Activated naive CD8-positive, alpha-beta T cell treated with anti-CD3 and anti-CD28 coated beads, Interleukin-2, amount 10 ng/mL, durations not matched to agents 7 days and 5 days (primary cell): ENCODE results near the gene FOXN3. TPM values are rescaled to one million over a fixed set of nuclear protein-coding genes. Genes with fewer than 3 reads are reported as not detected.
"Not testable (repeated sequence)": the region's sequence is repeated elsewhere in the genome, so short reads cannot be mapped to it uniquely, and the experiment has no call there.

Experiments
- ATAC-seq: fragments of 150-1000 bp; cut with Tn5 transposase; one replicate; pipeline ENCODE4 v1.10.0; 2021; ENCODE audit warnings: low read depth, moderate library complexity
- POLR2A ChIA-PET: fragments of 350-600 bp; sonication (Branson Sonifier 250); formaldehyde crosslinking; loops from one replicate; lab custom pipeline; 2021; ENCODE audit warnings: antibody characterized with exemption; lab: Charles Lee
- DNase-seq: peaks from one replicate; pipeline ENCODE4 v3.0.0; 2021
- H3K27ac Mint-ChIP-seq: one replicate; pipeline ENCODE4 v1.8.0; 2022; ENCODE audit warnings: mild to moderate bottlenecking, mixed read lengths
- H3K27me3 Mint-ChIP-seq: one replicate; pipeline ENCODE4 v1.8.0; 2022; ENCODE audit warnings: mild to moderate bottlenecking, moderate library complexity, mixed read lengths
- H3K36me3 Mint-ChIP-seq: one replicate; pipeline ENCODE4 v1.8.0; 2021; ENCODE audit warnings: mild to moderate bottlenecking, mixed read lengths
- H3K4me1 Mint-ChIP-seq: one replicate; pipeline ENCODE4 v1.8.0; 2021; ENCODE audit warnings: mixed read lengths
- H3K4me3 Mint-ChIP-seq: one replicate; pipeline ENCODE4 v1.8.0; 2022; ENCODE audit warnings: mild to moderate bottlenecking, moderate library complexity, mixed read lengths
- H3K9me3 Mint-ChIP-seq: one replicate; pipeline ENCODE4 v1.8.0; 2021; ENCODE audit warnings: mixed read lengths
- total RNA-seq, 2 experiments: library from RNA; stranded (reverse); gene quantifications; one replicate each; pipeline ENCODE4 v1.2.3, GENCODE V29; 2021

Gene FOXN3
- total RNA-seq, 2 experiments from 2014 or later: 101 to 102 TPM

- Mint-ChIP-seq H3K4me3 (no peak overlapping the region), H3K4me1 (peaks cover 22% of the 10 kb centered on the region), H3K27ac (no peak overlapping the region), H3K9me3 (no peaks in the 10 kb centered on the region), H3K36me3 (peaks cover 29% of the 10 kb centered on the region), H3K27me3 (no peaks in the 10 kb centered on the region)
- POLR2A ChIA-PET: no interaction called here
- no peak for ATAC-seq
- no peak for DNase-seq
Observed at GRCh38 chr14:89298056-89298834, 118.8 kb downstream of the FOXN3 start.

GRCh38 chr14:89296281-89296745, 120.7 kb downstream of the FOXN3 start:
- ATAC-seq (no peak), DNase-seq (no peak)
- no peaks in the 10 kb centered on the region for H3K9me3 Mint-ChIP-seq
- H3K36me3 Mint-ChIP-seq: peaks cover 25% of the 10 kb centered on the region
- no peak overlapping the region for H3K27ac Mint-ChIP-seq
- POLR2A ChIA-PET: no interaction called here
- H3K4me3 Mint-ChIP-seq: no peak overlapping the region
- no peaks in the 10 kb centered on the region for H3K27me3 Mint-ChIP-seq
- H3K4me1 Mint-ChIP-seq: peaks cover 20% of the 10 kb centered on the region

GRCh38 chr14:89294872-89295271, 122.2 kb downstream of the FOXN3 start:
- no peak overlapping the region for H3K27ac Mint-ChIP-seq

GRCh38 chr14:89294469-89294868, 122.6 kb downstream of the FOXN3 start:
- H3K4me3 Mint-ChIP-seq, H3K27me3 Mint-ChIP-seq, ATAC-seq, H3K27ac Mint-ChIP-seq, H3K9me3 Mint-ChIP-seq, DNase-seq, POLR2A ChIA-PET: not testable (repeated sequence)
- Mint-ChIP-seq H3K36me3 (peaks cover 21% of the 10 kb centered on the region), H3K4me1 (peaks cover 23% of the 10 kb centered on the region)

More at GRCh38 chr14:89294872-89295271, 122.2 kb downstream of the FOXN3 start:
- peaks cover 25% of the 10 kb centered on the region for H3K36me3 Mint-ChIP-seq
- POLR2A ChIA-PET: no interaction called here
- no peaks in the 10 kb centered on the region for H3K27me3 Mint-ChIP-seq
- no peak for DNase-seq
- ATAC-seq: no peak
- peaks cover 23% of the 10 kb centered on the region for H3K4me1 Mint-ChIP-seq
- H3K9me3 Mint-ChIP-seq: no peaks in the 10 kb centered on the region
- H3K4me3 Mint-ChIP-seq: no peak overlapping the region

- Mint-ChIP-seq H3K27ac (no peak overlapping the region), H3K4me3 (no peak overlapping the region), H3K4me1 (peaks cover 23% of the 10 kb centered on the region)
Observed at GRCh38 chr14:89294060-89294459, 123.0 kb downstream of the FOXN3 start.

GRCh38 chr14:89293314-89293916, 123.6 kb downstream of the FOXN3 start:
- Mint-ChIP-seq H3K4me3 (no peak overlapping the region), H3K27ac (no peak overlapping the region), H3K9me3 (no peaks in the 10 kb centered on the region), H3K4me1 (peaks cover 20% of the 10 kb centered on the region), H3K36me3 (peaks cover 15% of the 10 kb centered on the region), H3K27me3 (no peaks in the 10 kb centered on the region)
- POLR2A ChIA-PET: no interaction called here
- DNase-seq (no peak), ATAC-seq (no peak)

More at GRCh38 chr14:89294060-89294459, 123.0 kb downstream of the FOXN3 start:
- DNase-seq (no peak), ATAC-seq (no peak)
- H3K9me3 Mint-ChIP-seq: no peaks in the 10 kb centered on the region
- H3K27me3 Mint-ChIP-seq: no peaks in the 10 kb centered on the region
- POLR2A ChIA-PET: no interaction called here
- H3K36me3 Mint-ChIP-seq: peaks cover 17% of the 10 kb centered on the region

GRCh38 chr14:89292579-89293313, 124.3 kb downstream of the FOXN3 start:
- Mint-ChIP-seq H3K4me3 (no peak overlapping the region), H3K27me3 (no peaks in the 10 kb centered on the region), H3K36me3 (peaks cover 15% of the 10 kb centered on the region), H3K9me3 (no peaks in the 10 kb centered on the region), H3K27ac (no peak overlapping the region), H3K4me1 (peaks cover 23% of the 10 kb centered on the region)
- no peak for ATAC-seq
- DNase-seq: no peak
- POLR2A ChIA-PET: no interaction called here

- no peaks in the 10 kb centered on the region for H3K27me3 Mint-ChIP-seq
- H3K4me3 Mint-ChIP-seq: no peak overlapping the region
- POLR2A ChIA-PET: no interaction called here
- H3K4me1 Mint-ChIP-seq: peaks cover 31% of the 10 kb centered on the region
- H3K36me3 Mint-ChIP-seq: peaks cover 17% of the 10 kb centered on the region
- H3K9me3 Mint-ChIP-seq: no peaks in the 10 kb centered on the region
- no peak for ATAC-seq
- H3K27ac Mint-ChIP-seq: no peak overlapping the region
- no peak for DNase-seq
Observed at GRCh38 chr14:89291351-89291940, 125.6 kb downstream of the FOXN3 start.

- no peak overlapping the region for H3K4me3 Mint-ChIP-seq
- peaks cover 31% of the 10 kb centered on the region for H3K4me1 Mint-ChIP-seq
- POLR2A ChIA-PET: no interaction called here
- no peak for DNase-seq
- no peak for ATAC-seq
- no peaks in the 10 kb centered on the region for H3K9me3 Mint-ChIP-seq
- no peak overlapping the region for H3K27ac Mint-ChIP-seq
- peaks cover 17% of the 10 kb centered on the region for H3K36me3 Mint-ChIP-seq
- H3K27me3 Mint-ChIP-seq: no peaks in the 10 kb centered on the region
Observed at GRCh38 chr14:89290813-89291212, 126.2 kb downstream of the FOXN3 start.

- Mint-ChIP-seq H3K4me1 (peaks cover 29% of the 10 kb centered on the region), H3K27ac (no peak overlapping the region), H3K4me3 (no peak overlapping the region)
Observed at GRCh38 chr14:89289477-89289876, 127.6 kb downstream of the FOXN3 start.

GRCh38 chr14:89288114-89288513, 128.9 kb downstream of the FOXN3 start:
- Mint-ChIP-seq H3K36me3 (peaks cover 14% of the 10 kb centered on the region), H3K9me3 (no peaks in the 10 kb centered on the region), H3K27me3 (no peaks in the 10 kb centered on the region), H3K27ac (no peak overlapping the region), H3K4me3 (no peak overlapping the region), H3K4me1 (peaks cover 35% of the 10 kb centered on the region)
- ATAC-seq (no peak), DNase-seq (no peak)
- POLR2A ChIA-PET: no interaction called here

More at GRCh38 chr14:89289477-89289876, 127.6 kb downstream of the FOXN3 start:
- DNase-seq: no peak
- Mint-ChIP-seq H3K9me3 (no peaks in the 10 kb centered on the region), H3K36me3 (peaks cover 14% of the 10 kb centered on the region), H3K27me3 (no peaks in the 10 kb centered on the region)
- no peak for ATAC-seq
- POLR2A ChIA-PET: no interaction called here

GRCh38 chr14:89284333-89285058, 132.5 kb downstream of the FOXN3 start:
- POLR2A ChIA-PET: no interaction called here
- Mint-ChIP-seq H3K27me3 (no peaks in the 10 kb centered on the region), H3K4me1 (peaks cover 30% of the 10 kb centered on the region), H3K27ac (no peak overlapping the region), H3K36me3 (peaks cover 24% of the 10 kb centered on the region), H3K4me3 (no peak overlapping the region), H3K9me3 (peaks cover 1% of the 10 kb centered on the region)
- DNase-seq: no peak
- ATAC-seq: no peak
